ENCODE data around the gene FAM20B. TPM values are rescaled to one million over a fixed set of nuclear protein-coding genes. Genes with fewer than 3 reads are reported as not detected.
"Not testable (repeated sequence)": the region's sequence is repeated elsewhere in the genome, so short reads cannot be mapped to it uniquely, and the experiment has no call there.

The FAM20B gene
- total RNA-seq, 2 donors from 2014 or later, result 27.7 to 38.8 TPM

DNA sequence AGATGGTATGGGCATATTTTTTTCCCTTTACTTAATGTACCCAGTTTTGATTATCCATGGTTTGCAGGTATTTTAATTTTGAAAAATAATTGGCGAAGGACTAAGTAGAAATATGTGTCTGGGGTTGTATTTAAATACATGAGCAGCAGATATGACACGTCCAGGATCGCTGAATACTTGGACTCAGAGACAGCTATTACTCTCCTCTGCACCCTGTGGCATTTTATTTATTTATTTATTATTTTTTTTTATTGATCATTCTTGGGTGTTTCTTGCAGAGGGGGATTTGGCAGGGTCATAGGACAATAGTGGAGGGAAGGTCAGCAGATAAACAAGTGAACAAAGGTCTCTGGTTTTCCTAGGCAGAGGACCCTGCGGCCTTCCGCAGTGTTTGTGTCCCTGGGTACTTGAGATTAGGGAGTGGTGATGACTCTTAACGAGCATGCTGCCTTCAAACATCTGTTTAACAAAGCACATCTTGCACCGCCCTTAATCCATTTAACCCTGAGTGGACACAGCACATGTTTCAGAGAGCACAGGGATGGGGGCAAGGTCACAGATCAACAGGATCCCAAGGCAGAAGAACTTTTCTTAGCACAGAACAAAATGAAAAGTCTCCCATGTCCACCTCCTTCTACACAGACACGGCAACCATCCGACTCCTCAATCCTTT lies 13.9 kb downstream of the FAM20B start:
- DNase-seq (ENCODE audit: low spot score in 2 of 2); ATAC-seq; H3K27ac Mint-ChIP-seq; H3K9me3 Mint-ChIP-seq: not testable (repeated sequence)
- peaks cover 0 to 12% of the 10 kb centered on the region in 2 donors for H3K36me3 Mint-ChIP-seq

- not testable (repeated sequence) for ATAC-seq; DNase-seq (ENCODE audit: low spot score in 2 of 2); H3K9me3 Mint-ChIP-seq; H3K27ac Mint-ChIP-seq
- H3K36me3 Mint-ChIP-seq, result peaks cover 0 to 12% of the 10 kb centered on the region in 2 donors
These were observed 14.5 kb downstream of the FAM20B start for GRCh38 chr1:179040175-179040551.

GRCh38 chr1:179042087-179042486 lies 16.4 kb downstream of the FAM20B start:
- Mint-ChIP-seq H3K27ac (no peak overlapping the region), H3K9me3 (no peaks in the 10 kb centered on the region), H3K36me3 (peaks cover 0 to 12% of the 10 kb centered on the region in 2 donors)
- ATAC-seq (no peak), DNase-seq (ENCODE audit: low spot score in 2 of 2) (no peak)

- Mint-ChIP-seq H3K36me3 (peaks cover 0 to 12% of the 10 kb centered on the region in 2 donors), H3K9me3 (no peaks in the 10 kb centered on the region), H3K27ac (no peak overlapping the region)
- DNase-seq (ENCODE audit: low spot score in 2 of 2), result no peak
- ATAC-seq, result no peak
These were observed 17.0 kb downstream of the FAM20B start for GRCh38 chr1:179042700-179043099.

- Mint-ChIP-seq H3K9me3 (no peaks in the 10 kb centered on the region), H3K27ac (no peak overlapping the region), H3K36me3 (peaks cover 0 to 12% of the 10 kb centered on the region in 2 donors)
- DNase-seq (ENCODE audit: low spot score in 2 of 2) (no peak), ATAC-seq (no peak)
These were observed 17.6 kb downstream of the FAM20B start for GRCh38 chr1:179043266-179043665.

- H3K9me3 Mint-ChIP-seq, result no peaks in the 10 kb centered on the region
- no peak overlapping the region for H3K27ac Mint-ChIP-seq
- peaks cover 0 to 6% of the 10 kb centered on the region in 2 donors for H3K36me3 Mint-ChIP-seq
- ATAC-seq (no peak), DNase-seq (ENCODE audit: low spot score in 2 of 2) (no peak)
These were observed 18.2 kb downstream of the FAM20B start for GRCh38 chr1:179043907-179044306.

DNA sequence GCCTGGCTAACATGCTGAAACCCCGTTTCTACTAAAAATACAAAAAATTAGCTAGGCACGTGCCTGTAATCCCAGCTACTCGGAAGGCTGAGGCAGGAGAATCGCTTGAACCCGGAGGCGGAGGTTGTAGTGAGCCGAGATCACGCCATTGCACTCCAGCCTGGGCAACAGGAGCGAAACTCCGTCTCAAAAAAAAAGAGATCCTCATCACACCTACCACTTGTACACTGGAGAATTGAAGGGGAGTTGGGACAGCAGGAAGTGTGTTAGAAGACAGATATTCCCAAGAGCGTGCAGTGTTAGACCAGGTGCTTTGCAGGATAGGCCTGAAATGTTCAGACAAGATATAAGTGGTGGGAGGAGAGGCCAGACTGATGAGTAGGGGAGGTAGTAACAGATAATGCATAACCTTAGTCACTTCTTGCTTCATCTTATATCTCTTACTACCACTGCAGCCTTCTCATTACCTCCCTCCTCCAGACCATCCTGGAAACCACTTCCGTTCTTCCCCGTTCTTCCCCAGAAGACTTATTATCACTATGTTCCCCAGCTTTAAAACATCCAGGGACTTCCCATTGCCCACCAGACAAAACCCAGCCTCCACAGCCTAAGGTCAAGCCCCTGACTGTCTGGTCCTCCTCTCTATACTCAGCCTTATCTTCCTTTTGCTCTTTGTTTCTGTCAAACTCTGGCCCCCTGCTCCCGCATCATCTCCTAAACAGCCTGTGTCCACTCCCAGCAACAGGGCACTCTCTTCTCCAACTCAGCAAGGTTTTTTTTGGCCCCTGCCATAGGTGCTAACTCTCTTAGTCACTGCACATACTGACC lies 21.3 kb downstream of the FAM20B start:
- H3K9me3 Mint-ChIP-seq, result no peaks in the 10 kb centered on the region
- no peak for DNase-seq (ENCODE audit: low spot score in 2 of 2)
- H3K27ac Mint-ChIP-seq, result no peak overlapping the region
- peaks cover 0 to 6% of the 10 kb centered on the region in 2 donors for H3K36me3 Mint-ChIP-seq
- no peak for ATAC-seq

GRCh38 chr1:179047636-179047997 lies 21.9 kb downstream of the FAM20B start:
- no peak overlapping the region for H3K27ac Mint-ChIP-seq
- H3K36me3 Mint-ChIP-seq, result peaks cover 0 to 6% of the 10 kb centered on the region in 2 donors
- no peak for ATAC-seq
- no peaks in the 10 kb centered on the region for H3K9me3 Mint-ChIP-seq
- no peak for DNase-seq (ENCODE audit: low spot score in 2 of 2)

GRCh38 chr1:179048339-179049124 lies 22.8 kb downstream of the FAM20B start:
- H3K27ac Mint-ChIP-seq, result no peak overlapping the region
- H3K9me3 Mint-ChIP-seq, result no peaks in the 10 kb centered on the region
- ATAC-seq (no peak), DNase-seq (ENCODE audit: low spot score in 2 of 2) (no peak)
- peaks cover 0 to 3% of the 10 kb centered on the region in 2 donors for H3K36me3 Mint-ChIP-seq

GRCh38 chr1:179052776-179053175 lies 27.1 kb downstream of the FAM20B start:
- no peak for ATAC-seq
- no peak for DNase-seq (ENCODE audit: low spot score in 2 of 2)
- peaks cover 18 to 23% of the 10 kb centered on the region in 2 donors for H3K36me3 Mint-ChIP-seq
- no peak overlapping the region for H3K27ac Mint-ChIP-seq
- no peaks in the 10 kb centered on the region for H3K9me3 Mint-ChIP-seq

DNA sequence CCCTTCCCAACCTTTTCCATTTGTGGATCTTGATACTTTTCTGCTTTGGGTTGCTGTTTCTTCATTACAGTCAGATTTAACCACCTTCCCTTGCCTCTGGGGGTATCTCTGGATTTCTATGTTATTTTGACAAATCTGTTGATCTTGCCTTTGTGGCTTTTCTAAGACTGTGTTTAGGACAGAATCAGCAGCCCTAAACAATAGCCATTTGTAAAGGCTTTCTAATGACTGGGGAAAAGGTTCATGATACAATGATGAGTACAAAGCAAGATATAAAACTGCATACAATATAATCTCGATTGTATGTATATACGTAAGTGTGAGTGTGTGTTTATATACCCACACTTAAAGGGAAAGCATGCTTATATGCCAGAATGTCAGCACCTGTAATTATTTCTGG lies 27.8 kb downstream of the FAM20B start:
- Mint-ChIP-seq H3K27ac (no peak overlapping the region), H3K36me3 (peaks cover 18 to 23% of the 10 kb centered on the region in 2 donors), H3K9me3 (no peaks in the 10 kb centered on the region)
- ATAC-seq (no peak), DNase-seq (ENCODE audit: low spot score in 2 of 2) (no peak)

- ATAC-seq, result no peak
- H3K27ac Mint-ChIP-seq, result no peak overlapping the region
These were observed 30.2 kb downstream of the FAM20B start for GRCh38 chr1:179055937-179056336.

DNA sequence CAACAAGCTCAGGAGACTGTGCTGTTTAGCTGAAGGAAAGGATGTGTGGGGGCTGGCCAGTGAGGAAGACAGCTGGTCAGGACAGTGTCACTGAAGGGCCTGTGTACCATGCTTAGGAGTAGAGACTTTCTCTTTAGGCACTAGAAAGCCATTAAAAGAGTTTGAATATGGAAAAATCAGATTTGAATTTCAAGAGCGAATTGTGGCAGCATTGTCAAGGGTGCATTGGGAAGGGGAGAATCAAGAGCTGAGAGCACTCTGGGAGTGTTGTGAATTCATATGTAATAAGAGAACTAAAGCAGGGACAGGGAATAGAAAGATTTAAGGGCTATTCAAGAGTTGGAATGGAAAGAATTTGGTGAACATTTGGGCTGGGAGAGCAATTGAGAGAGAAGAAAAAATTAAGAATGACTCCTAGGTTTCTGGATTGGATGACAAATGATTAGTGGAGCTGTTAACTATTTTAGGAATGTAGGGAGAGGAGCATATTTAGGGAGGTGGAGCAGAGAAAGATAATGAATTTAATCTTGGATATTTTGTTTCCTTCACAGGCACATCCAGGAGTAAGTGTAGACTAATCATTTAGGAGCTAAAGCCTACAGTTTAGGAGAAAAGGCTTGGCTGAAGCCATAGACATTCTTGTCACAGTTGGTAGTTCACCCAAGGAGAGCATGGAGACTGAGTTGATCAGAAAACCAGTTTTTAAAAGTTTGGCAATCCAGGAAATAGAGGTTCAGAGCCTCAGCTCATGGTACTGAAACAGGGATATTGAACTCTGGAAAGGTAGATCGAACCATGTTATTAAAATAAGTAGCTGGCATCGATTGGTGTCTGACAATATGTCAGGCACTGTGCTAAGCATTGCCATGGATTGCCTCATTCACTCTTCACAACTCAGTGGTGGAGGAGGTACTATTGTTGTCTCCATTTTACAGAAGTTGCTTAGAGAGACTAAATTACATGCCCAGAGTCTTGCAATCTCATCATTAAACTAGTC lies 33.1 kb downstream of the FAM20B start:
- Mint-ChIP-seq H3K27ac (no peak overlapping the region), H3K9me3 (no peaks in the 10 kb centered on the region), H3K36me3 (peaks cover 18 to 23% of the 10 kb centered on the region in 2 donors)
- ATAC-seq, result no peak
- no peak for DNase-seq (ENCODE audit: low spot score in 2 of 2)

More at GRCh38 chr1:179055937-179056336, 30.2 kb downstream of the FAM20B start:
- Mint-ChIP-seq H3K36me3 (peaks cover 18 to 23% of the 10 kb centered on the region in 2 donors), H3K9me3 (no peaks in the 10 kb centered on the region)
- no peak for DNase-seq (ENCODE audit: low spot score in 2 of 2)

DNA sequence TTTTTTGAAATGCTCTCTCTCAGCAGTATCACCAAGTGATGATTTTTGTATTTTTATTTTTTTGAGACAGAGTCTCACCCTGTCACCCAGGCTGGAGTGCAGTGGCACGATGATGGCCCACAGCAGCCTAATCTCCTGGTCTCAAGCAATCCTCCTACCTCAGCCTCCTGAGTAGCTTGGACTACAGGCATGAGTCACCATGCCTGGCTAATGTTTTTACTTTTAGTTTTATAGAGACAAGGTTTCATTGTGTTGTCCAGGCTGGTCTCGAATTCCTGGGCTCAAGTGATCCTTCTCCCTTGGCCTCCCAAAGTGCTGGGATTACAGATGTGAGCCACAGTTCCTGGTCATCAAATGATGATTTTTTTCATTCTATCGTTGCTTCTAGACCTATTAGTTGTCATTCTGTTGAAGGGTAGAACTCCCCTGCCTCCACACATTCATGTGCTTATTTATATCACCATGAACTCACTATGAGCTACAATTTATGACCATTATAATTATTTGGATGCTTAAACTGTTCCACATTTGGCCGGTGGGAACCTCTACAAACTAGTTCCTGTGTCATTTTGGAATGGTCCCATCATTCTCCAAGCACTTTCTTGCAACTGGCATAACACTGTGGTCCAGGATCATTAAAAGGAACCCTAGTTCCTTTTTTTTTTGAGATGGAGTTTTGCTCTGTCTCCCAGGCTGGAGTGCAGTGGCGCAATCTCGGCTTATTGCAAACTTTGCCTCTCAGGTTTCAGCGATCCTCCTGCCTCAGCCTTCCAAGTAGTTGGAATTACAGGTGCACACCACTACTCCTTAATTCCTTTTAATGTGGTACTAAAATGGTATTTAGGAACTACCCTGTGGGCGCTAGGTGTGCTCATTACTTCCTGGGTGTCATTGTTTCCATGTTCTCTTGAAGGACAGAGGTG lies 35.9 kb downstream of the FAM20B start:
- DNase-seq (ENCODE audit: low spot score in 2 of 2) (no peak), ATAC-seq (no peak)
- H3K27ac Mint-ChIP-seq, result no peak overlapping the region
- peaks cover 3 to 7% of the 10 kb centered on the region in 2 donors for H3K36me3 Mint-ChIP-seq
- H3K9me3 Mint-ChIP-seq, result no peaks in the 10 kb centered on the region

- Mint-ChIP-seq H3K9me3 (no peaks in the 10 kb centered on the region), H3K36me3 (peaks cover 0 to 7% of the 10 kb centered on the region in 2 donors), H3K27ac (no peak overlapping the region)
- DNase-seq (ENCODE audit: low spot score in 2 of 2) (no peak), ATAC-seq (no peak)
These were observed 40.8 kb downstream of the FAM20B start for GRCh38 chr1:179066471-179066870.
